ENCODE measurements around the gene PFN4. TPM values are rescaled to one million over a fixed set of nuclear protein-coding genes. Genes with fewer than 3 reads are reported as not detected.

Gene PFN4
- total RNA-seq, 1 experiment from 2014 or later = not detected

DNA sequence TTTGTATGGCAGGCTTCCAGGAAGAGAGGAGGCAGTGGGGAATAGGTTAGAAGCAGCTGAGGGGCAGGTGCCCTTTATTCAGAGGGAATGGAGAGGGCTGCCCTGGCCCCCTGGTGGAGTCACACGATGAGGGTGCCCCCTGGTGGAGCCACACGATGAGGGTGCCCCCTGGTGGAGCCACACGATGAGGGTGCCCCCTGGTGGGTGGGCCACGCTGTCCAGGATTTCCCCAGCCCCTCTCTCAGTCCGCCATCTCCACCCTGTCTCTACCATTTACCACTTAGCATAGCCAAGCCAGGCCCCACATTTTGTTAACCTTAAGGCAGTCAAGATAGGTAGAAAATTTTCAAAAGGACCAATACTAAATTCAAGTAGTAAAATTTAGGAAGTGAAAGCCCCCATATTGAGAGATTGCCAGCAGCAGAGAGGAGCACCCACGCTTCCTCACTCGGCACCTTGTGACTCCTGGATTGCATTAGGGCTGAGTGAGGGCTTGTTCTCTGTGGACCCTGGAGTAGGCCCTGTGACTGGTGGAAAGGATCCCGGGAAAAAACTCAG, 41.4 kb upstream of the PFN4 start (continued):
- TF ChIP-seq ARID4B (CRISPR knock-in tag; IDR thresholded peaks at IDR 0.05; ENCODE audit: borderline replicate concordance) (no peak), ZNF423 (CRISPR knock-in tag; IDR thresholded peaks at IDR 0.05) (peak; percentile 71), NFATC4 (CRISPR knock-in tag; IDR thresholded peaks at IDR 0.05) (no peak), OVOL2 (CRISPR knock-in tag; IDR thresholded peaks at IDR 0.05; ENCODE audit: borderline replicate concordance) (no peak), CREB1 (CRISPR knock-in tag; IDR thresholded peaks at IDR 0.05) (no peak)

GRCh38 chr2:24163601-24164000, 40.5 kb upstream of the PFN4 start:
- H3K27me3 Mint-ChIP-seq (ENCODE audit: low read depth) = no peaks in the 10 kb centered on the region; the same call in 1 of the 2 replicates
- peaks cover 13% of the 10 kb centered on the region for H3K36me3 Mint-ChIP-seq
- H3K4me3 Mint-ChIP-seq = no peak overlapping the region
- ATAC-seq = no peak
- POLR2A ChIA-PET = interaction anchor here (1.0 to 1.5 kb wide), 2 partner anchors 10 to 79 kb away, joined by 3 read pairs; partner anchors contain the start of gene TP53I3
- TF ChIP-seq NFATC4 (CRISPR knock-in tag; IDR thresholded peaks at IDR 0.05) (no peak), MYBL2 (CRISPR knock-in tag; IDR thresholded peaks at IDR 0.05) (no peak), NR1H2 (CRISPR knock-in tag; IDR thresholded peaks at IDR 0.05) (no peak), ZNF423 (CRISPR knock-in tag; IDR thresholded peaks at IDR 0.05) (no peak)
- TF ChIP-seq, protein P1, sequence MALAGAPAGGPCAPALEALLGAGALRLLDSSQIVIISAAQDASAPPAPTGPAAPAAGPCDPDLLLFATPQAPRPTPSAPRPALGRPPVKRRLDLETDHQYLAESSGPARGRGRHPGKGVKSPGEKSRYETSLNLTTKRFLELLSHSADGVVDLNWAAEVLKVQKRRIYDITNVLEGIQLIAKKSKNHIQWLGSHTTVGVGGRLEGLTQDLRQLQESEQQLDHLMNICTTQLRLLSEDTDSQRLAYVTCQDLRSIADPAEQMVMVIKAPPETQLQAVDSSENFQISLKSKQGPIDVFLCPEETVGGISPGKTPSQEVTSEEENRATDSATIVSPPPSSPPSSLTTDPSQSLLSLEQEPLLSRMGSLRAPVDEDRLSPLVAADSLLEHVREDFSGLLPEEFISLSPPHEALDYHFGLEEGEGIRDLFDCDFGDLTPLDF (CRISPR knock-in tag; IDR thresholded peaks at IDR 0.05) = no peak
- DNase-seq (ENCODE audit: low spot score) = no peak
- peaks cover 25% of the 10 kb centered on the region for H3K9me3 Mint-ChIP-seq
- no peak overlapping the region for H3K27ac Mint-ChIP-seq
- peaks cover 4% of the 10 kb centered on the region; the same call in 1 of the 2 replicates for H3K4me1 Mint-ChIP-seq
- CTCF ChIA-PET = interaction anchor here (0.6 to 2.3 kb wide), 11 partner anchors 10 to 339 kb away, joined by 3 to 18 read pairs (median 3); partner anchors contain the start of genes ATAD2B, FAM228A, PFN4 and SF3B6

DNA sequence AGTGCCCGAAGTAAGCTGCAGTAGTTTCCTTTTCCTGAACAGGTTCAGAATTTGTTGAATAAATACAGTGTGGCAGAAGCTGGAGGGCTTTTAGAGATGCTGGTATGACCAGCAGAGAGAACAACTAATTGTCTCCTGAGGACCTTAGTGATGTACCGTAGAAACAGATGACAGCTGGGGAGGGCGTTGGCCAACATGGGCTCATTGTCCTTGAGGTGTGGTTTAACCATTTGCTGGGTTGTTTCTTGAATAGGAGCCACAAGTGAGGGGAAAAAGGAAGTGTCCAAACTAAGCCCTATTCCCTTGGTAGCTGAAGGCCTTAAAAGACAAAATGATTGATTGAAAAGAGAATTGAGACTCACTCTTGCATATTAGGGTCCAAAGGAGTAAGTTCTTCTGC, 40.1 kb upstream of the PFN4 start:
- ATAC-seq = no peak
- no peak overlapping the region for H3K27ac Mint-ChIP-seq
- CTCF ChIA-PET = interaction anchor here (0.6 to 2.3 kb wide), 3 partner anchors 59 to 236 kb away, joined by 3 to 18 read pairs (median 3); partner anchors contain the start of genes ATAD2B and TP53I3
- no peak for DNase-seq (ENCODE audit: low spot score)
- TF ChIP-seq, protein P2, sequence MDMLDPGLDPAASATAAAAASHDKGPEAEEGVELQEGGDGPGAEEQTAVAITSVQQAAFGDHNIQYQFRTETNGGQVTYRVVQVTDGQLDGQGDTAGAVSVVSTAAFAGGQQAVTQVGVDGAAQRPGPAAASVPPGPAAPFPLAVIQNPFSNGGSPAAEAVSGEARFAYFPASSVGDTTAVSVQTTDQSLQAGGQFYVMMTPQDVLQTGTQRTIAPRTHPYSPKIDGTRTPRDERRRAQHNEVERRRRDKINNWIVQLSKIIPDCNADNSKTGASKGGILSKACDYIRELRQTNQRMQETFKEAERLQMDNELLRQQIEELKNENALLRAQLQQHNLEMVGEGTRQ (CRISPR knock-in tag; IDR thresholded peaks at IDR 0.05) = no peak
- TF ChIP-seq USF1 (CRISPR knock-in tag; IDR thresholded peaks at IDR 0.05) (no peak), IRF1 (CRISPR knock-in tag; IDR thresholded peaks at IDR 0.05) (no peak), CTCF (IDR thresholded peaks at IDR 0.05) (no peak), ATF3 (CRISPR knock-in tag; conservative IDR thresholded peaks at IDR 0.05) (no peak), ZNF416 (CRISPR knock-in tag; IDR thresholded peaks at IDR 0.05) (no peak), RELA (CRISPR knock-in tag; IDR thresholded peaks at IDR 0.05; ENCODE audit: borderline replicate concordance) (no peak), ZNF121 (CRISPR knock-in tag; IDR thresholded peaks at IDR 0.05) (no peak)
- TF ChIP-seq, protein P3, sequence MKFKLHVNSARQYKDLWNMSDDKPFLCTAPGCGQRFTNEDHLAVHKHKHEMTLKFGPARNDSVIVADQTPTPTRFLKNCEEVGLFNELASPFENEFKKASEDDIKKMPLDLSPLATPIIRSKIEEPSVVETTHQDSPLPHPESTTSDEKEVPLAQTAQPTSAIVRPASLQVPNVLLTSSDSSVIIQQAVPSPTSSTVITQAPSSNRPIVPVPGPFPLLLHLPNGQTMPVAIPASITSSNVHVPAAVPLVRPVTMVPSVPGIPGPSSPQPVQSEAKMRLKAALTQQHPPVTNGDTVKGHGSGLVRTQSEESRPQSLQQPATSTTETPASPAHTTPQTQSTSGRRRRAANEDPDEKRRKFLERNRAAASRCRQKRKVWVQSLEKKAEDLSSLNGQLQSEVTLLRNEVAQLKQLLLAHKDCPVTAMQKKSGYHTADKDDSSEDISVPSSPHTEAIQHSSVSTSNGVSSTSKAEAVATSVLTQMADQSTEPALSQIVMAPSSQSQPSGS (CRISPR knock-in tag; IDR thresholded peaks at IDR 0.05; ENCODE audit: borderline replicate concordance, low read depth) = no peak
- H3K27me3 Mint-ChIP-seq (ENCODE audit: low read depth) = no peaks in the 10 kb centered on the region; the same call in 1 of the 2 replicates
- peaks cover 13% of the 10 kb centered on the region for H3K36me3 Mint-ChIP-seq
- POLR2A ChIA-PET = interaction anchor here (1.5 kb wide), 1 partner anchor 10 kb away, joined by 3 read pairs; no protein-coding TSS in a partner anchor
- peaks cover 4% of the 10 kb centered on the region; the same call in 1 of the 2 replicates for H3K4me1 Mint-ChIP-seq
- H3K9me3 Mint-ChIP-seq = peaks cover 25% of the 10 kb centered on the region
- no peak overlapping the region for H3K4me3 Mint-ChIP-seq
